ENCODE data around the gene DEDD2. TPM values are rescaled to one million over a fixed set of nuclear protein-coding genes. Genes with fewer than 3 reads are reported as not detected.
A peak's percentile ranks its signal among the peaks of the same experiment; 100 is the strongest.

DEDD2 gene
- total and polyA plus RNA-seq, 10 of the 15 experiments (the other 5 are each of a cell fraction or from before 2014, with no cell fraction given), result 2.5 to 24.7 (median 17.6) TPM

DNA sequence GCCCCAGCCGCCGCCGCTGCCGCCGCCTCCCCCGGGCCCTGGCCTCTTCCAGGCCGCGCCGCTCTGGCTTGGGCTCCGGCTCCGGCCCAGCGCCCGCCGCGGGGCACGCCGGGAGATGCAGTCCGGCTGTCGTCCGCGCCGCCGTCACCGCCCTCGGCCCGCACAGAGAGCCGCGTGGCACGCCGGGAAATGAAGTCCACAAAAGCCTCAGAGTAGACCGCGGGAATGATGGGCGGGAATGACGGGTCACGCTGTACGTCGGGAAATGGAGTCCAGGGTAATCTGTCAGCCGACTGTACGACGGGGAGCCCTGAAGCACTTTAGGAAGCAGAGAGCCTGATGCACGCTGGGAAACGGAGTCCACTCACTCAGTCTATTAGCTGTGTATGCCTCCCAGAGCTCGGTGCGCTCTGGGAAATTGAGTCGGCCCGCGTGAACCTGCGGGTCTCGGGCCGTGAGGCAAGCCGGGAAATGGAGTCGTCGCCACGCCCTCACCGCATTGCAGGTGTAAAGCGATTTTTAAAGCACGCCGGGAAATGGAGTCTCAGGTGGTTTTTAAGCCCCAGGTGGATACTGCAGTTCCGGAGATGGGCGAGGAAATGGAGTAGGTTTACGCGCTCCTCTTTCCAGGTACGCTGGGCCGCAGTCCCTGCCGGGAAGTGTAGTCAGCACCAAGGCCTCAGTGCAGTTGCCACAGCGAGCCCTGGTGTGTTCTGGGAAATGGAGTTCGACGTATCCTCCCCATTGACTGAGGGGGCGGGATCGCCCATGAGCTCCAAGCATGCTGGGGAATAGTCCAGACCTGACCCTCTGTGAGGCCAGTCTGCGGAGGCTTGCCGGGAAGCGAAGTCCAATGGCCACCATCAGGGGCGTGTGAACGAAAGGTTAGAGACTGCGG, 25.3 kb upstream of the DEDD2 start, which contains the start of gene GSK3A (continued):
- TF ChIP-seq PAX5 (IDR thresholded peaks at IDR 0.05; ENCODE audit: borderline replicate concordance, low read depth, low read length) (no peak), CBFB (IDR thresholded peaks at IDR 0.05; ENCODE audit: low read depth) (peak; percentile 36; the same call in 1 of the 2 replicates), RFX5 (IDR thresholded peaks at IDR 0.05; ENCODE audit: low read depth, low read length) (no peak), HDAC6 (IDR thresholded peaks at IDR 0.05; ENCODE audit: unreplicated experiment) (no peak), TARDBP (IDR thresholded peaks at IDR 0.05; ENCODE audit: borderline replicate concordance) (peak; percentile 79), BCL11A (IDR thresholded peaks at IDR 0.05; ENCODE audit: low read depth, low read length) (no peak), MTA3 (IDR thresholded peaks at IDR 0.05; ENCODE audit: borderline replicate concordance, low read length) (no peak), PML (IDR thresholded peaks at IDR 0.05; ENCODE audit: low read length) (no peak; the same call in 1 of the 2 replicates), SPI1 (IDR thresholded peaks at IDR 0.05; ENCODE audit: borderline replicate concordance, insufficient read depth, low read depth, low read length) (peak; percentile 30; the same call in 1 of the 2 replicates), NFYB (IDR thresholded peaks at IDR 0.05; ENCODE audit: insufficient read depth, low read depth, low read length) (0 out of 2 replicates have a peak, but pooled peaks have one; percentile 26), WRNIP1 (IDR thresholded peaks at IDR 0.05; ENCODE audit: borderline replicate concordance, low read depth, low read length) (no peak), SUZ12 (IDR thresholded peaks at IDR 0.05; ENCODE audit: unreplicated experiment) (no peak), HDAC2 (IDR thresholded peaks at IDR 0.05) (no peak), ZNF217 (IDR thresholded peaks at IDR 0.05) (0 out of 2 replicates have a peak, but pooled peaks have one; percentile 50)
- TF ChIP-seq, protein P1, sequence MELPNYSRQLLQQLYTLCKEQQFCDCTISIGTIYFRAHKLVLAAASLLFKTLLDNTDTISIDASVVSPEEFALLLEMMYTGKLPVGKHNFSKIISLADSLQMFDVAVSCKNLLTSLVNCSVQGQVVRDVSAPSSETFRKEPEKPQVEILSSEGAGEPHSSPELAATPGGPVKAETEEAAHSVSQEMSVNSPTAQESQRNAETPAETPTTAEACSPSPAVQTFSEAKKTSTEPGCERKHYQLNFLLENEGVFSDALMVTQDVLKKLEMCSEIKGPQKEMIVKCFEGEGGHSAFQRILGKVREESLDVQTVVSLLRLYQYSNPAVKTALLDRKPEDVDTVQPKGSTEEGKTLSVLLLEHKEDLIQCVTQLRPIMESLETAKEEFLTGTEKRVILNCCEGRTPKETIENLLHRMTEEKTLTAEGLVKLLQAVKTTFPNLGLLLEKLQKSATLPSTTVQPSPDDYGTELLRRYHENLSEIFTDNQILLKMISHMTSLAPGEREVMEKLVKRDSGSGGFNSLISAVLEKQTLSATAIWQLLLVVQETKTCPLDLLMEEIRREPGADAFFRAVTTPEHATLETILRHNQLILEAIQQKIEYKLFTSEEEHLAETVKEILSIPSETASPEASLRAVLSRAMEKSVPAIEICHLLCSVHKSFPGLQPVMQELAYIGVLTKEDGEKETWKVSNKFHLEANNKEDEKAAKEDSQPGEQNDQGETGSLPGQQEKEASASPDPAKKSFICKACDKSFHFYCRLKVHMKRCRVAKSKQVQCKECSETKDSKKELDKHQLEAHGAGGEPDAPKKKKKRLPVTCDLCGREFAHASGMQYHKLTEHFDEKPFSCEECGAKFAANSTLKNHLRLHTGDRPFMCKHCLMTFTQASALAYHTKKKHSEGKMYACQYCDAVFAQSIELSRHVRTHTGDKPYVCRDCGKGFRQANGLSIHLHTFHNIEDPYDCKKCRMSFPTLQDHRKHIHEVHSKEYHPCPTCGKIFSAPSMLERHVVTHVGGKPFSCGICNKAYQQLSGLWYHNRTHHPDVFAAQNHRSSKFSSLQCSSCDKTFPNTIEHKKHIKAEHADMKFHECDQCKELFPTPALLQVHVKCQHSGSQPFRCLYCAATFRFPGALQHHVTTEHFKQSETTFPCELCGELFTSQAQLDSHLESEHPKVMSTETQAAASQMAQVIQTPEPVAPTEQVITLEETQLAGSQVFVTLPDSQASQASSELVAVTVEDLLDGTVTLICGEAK (IDR thresholded peaks at IDR 0.05; ENCODE audit: borderline replicate concordance), result peak; percentile 87; the same call in 1 of the 2 replicates
- TF ChIP-seq, protein P2, sequence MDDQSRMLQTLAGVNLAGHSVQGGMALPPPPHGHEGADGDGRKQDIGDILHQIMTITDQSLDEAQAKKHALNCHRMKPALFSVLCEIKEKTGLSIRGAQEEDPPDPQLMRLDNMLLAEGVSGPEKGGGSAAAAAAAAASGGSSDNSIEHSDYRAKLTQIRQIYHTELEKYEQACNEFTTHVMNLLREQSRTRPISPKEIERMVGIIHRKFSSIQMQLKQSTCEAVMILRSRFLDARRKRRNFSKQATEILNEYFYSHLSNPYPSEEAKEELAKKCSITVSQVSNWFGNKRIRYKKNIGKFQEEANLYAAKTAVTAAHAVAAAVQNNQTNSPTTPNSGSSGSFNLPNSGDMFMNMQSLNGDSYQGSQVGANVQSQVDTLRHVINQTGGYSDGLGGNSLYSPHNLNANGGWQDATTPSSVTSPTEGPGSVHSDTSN (IDR thresholded peaks at IDR 0.05; ENCODE audit: insufficient replicate concordance, low read depth, low read length), result peak; percentile 82
- TF ChIP-seq, protein P3, sequence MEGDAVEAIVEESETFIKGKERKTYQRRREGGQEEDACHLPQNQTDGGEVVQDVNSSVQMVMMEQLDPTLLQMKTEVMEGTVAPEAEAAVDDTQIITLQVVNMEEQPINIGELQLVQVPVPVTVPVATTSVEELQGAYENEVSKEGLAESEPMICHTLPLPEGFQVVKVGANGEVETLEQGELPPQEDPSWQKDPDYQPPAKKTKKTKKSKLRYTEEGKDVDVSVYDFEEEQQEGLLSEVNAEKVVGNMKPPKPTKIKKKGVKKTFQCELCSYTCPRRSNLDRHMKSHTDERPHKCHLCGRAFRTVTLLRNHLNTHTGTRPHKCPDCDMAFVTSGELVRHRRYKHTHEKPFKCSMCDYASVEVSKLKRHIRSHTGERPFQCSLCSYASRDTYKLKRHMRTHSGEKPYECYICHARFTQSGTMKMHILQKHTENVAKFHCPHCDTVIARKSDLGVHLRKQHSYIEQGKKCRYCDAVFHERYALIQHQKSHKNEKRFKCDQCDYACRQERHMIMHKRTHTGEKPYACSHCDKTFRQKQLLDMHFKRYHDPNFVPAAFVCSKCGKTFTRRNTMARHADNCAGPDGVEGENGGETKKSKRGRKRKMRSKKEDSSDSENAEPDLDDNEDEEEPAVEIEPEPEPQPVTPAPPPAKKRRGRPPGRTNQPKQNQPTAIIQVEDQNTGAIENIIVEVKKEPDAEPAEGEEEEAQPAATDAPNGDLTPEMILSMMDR (IDR thresholded peaks at IDR 0.05 in 2 of 3, conservative IDR thresholded peaks at IDR 0.05 in 1 of 3; ENCODE audit: control insufficient read depth in 2 of 3, extremely low read depth in 1 of 3, insufficient read depth in 1 of 3, low read depth in 3 of 3, low read length in 3 of 3), result no peak
- TF ChIP-seq, protein P4, sequence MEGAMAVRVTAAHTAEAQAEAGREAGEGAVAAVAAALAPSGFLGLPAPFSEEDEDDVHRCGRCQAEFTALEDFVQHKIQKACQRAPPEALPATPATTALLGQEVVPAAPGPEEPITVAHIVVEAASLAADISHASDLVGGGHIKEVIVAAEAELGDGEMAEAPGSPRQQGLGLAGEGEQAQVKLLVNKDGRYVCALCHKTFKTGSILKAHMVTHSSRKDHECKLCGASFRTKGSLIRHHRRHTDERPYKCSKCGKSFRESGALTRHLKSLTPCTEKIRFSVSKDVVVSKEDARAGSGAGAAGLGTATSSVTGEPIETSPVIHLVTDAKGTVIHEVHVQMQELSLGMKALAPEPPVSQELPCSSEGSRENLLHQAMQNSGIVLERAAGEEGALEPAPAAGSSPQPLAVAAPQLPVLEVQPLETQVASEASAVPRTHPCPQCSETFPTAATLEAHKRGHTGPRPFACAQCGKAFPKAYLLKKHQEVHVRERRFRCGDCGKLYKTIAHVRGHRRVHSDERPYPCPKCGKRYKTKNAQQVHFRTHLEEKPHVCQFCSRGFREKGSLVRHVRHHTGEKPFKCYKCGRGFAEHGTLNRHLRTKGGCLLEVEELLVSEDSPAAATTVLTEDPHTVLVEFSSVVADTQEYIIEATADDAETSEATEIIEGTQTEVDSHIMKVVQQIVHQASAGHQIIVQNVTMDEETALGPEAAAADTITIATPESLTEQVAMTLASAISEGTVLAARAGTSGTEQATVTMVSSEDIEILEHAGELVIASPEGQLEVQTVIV (IDR thresholded peaks at IDR 0.05; ENCODE audit: borderline replicate concordance, partially characterized antibody), result peak; percentile 78

All from GM12878 (cell line).